GM23338 (cell line): ENCODE results near the gene POLR2L. TPM values are rescaled to one million over a fixed set of nuclear protein-coding genes. Genes with fewer than 3 reads are reported as not detected.

Experiments used
- ATAC-seq: fragments of 200-7000 bp; cut with Tn5 transposase; 3 replicates; pipeline ENCODE4 v1.9.1; 2020
- DNase-seq: peaks from one replicate; pipeline ENCODE4 v3.0.0-alpha.2; 2015; ENCODE audit warnings: low spot score
- H2AFZ ChIP-seq: fragments of 200-600 bp; sonication (generic); 2 replicates; pipeline ENCODE4 v1.8.0; 2016; ENCODE audit warnings: antibody characterized with exemption, mild to moderate bottlenecking, moderate library complexity
- H3F3A ChIP-seq: fragments of 200-600 bp; sonication (generic); replicated peaks from 2 replicates; pipeline ENCODE4 v1.8.0; 2017; ENCODE audit warnings: antibody characterized with exemption, mixed run types, low read depth
- H3K27ac ChIP-seq: fragments of 200-600 bp; sonication (generic); 2 replicates; pipeline ENCODE4 v1.6.1; 2016; ENCODE audit warnings: low read depth
- H3K27me3 ChIP-seq: fragments of 200-600 bp; sonication (generic); 2 replicates; pipeline ENCODE4 v1.8.0; 2016; ENCODE audit warnings: mild to moderate bottlenecking, mixed run types, moderate library complexity; ENCODE audit not compliant: insufficient read depth
- H3K36me3 ChIP-seq: fragments of 200-600 bp; sonication (generic); 2 replicates; pipeline ENCODE4 v1.8.0; 2016; ENCODE audit warnings: mild to moderate bottlenecking; ENCODE audit not compliant: insufficient read depth
- H3K4me1 ChIP-seq: fragments of 200-600 bp; sonication (generic); 2 replicates; pipeline ENCODE4 v1.8.0; 2016; ENCODE audit warnings: mild to moderate bottlenecking, moderate library complexity; ENCODE audit not compliant: insufficient read depth
- H3K4me2 ChIP-seq: fragments of 200-600 bp; sonication (generic); 2 replicates; pipeline ENCODE4 v1.7.1; 2017; ENCODE audit warnings: mixed run types
- H3K4me3 ChIP-seq: fragments of 200-600 bp; sonication (generic); 2 replicates; pipeline ENCODE4 v1.6.1; 2016; ENCODE audit warnings: mixed run types
- H3K79me2 ChIP-seq: fragments of 200-600 bp; sonication (generic); replicated peaks from 2 replicates; pipeline ENCODE4 v1.8.0; 2017; ENCODE audit warnings: mild to moderate bottlenecking; ENCODE audit not compliant: insufficient read depth
- H3K9me2 ChIP-seq: fragments of 200-600 bp; sonication (generic); 2 replicates; pipeline ENCODE4 v1.8.0; 2017; ENCODE audit not compliant: insufficient read depth
- H4K20me1 ChIP-seq: fragments of 200-600 bp; sonication (generic); replicated peaks from 2 replicates; pipeline ENCODE4 v1.8.0; 2017; ENCODE audit warnings: mild to moderate bottlenecking; ENCODE audit not compliant: insufficient read depth
- H3K27ac Mint-ChIP-seq: 2 replicates; pipeline ENCODE4 v1.8.0; 2020; ENCODE audit warnings: inconsistent platforms, mild to moderate bottlenecking, moderate library complexity, mixed read lengths
- H3K27me3 Mint-ChIP-seq: 3 replicates; pipeline ENCODE4 v1.8.0; 2022; ENCODE audit warnings: low read depth, mild to moderate bottlenecking, moderate library complexity, mixed read lengths, inconsistent platforms; ENCODE audit not compliant: insufficient read depth, poor library complexity
- H3K36me3 Mint-ChIP-seq: 3 replicates; pipeline ENCODE4 v1.8.0; 2021; ENCODE audit warnings: low read depth, mild to moderate bottlenecking, inconsistent platforms, moderate library complexity, mixed read lengths
- H3K4me1 Mint-ChIP-seq: 3 replicates; pipeline ENCODE4 v1.8.0; 2020; ENCODE audit warnings: mild to moderate bottlenecking, inconsistent platforms, mixed read lengths
- H3K4me3 Mint-ChIP-seq: 3 replicates; pipeline ENCODE4 v1.8.0; 2021; ENCODE audit warnings: moderate library complexity, mild to moderate bottlenecking, inconsistent platforms, mixed read lengths
- H3K9me3 Mint-ChIP-seq: 3 replicates; pipeline ENCODE4 v1.8.0; 2020; ENCODE audit warnings: moderate library complexity, mild to moderate bottlenecking, inconsistent platforms, mixed read lengths
- CREB1 ChIP-seq: fragments of 250-450 bp; sonication (Bioruptor Pico); IDR thresholded peaks from 2 replicates; pipeline ENCODE4 v1.5.0; 2020; ENCODE audit warnings: low read depth, mild to moderate bottlenecking, moderate library complexity
- EZH2 ChIP-seq: fragments of 200-600 bp; sonication (generic); IDR thresholded peaks from one replicate; pipeline ENCODE4 v1.8.0; 2017; ENCODE audit warnings: antibody characterized with exemption, mild to moderate bottlenecking, low read depth; ENCODE audit not compliant: unreplicated experiment
- EZH2phosphoT487 ChIP-seq: fragments of 200-600 bp; sonication (generic); IDR thresholded peaks from one replicate; pipeline ENCODE4 v1.8.1; 2018; ENCODE audit warnings: antibody characterized with exemption; ENCODE audit not compliant: unreplicated experiment
- JUNB ChIP-seq: IDR thresholded peaks from one replicate; pipeline ENCODE4 v1.6.1; 2016; ENCODE audit warnings: antibody characterized with exemption; ENCODE audit not compliant: unreplicated experiment
- NANOG ChIP-seq: IDR thresholded peaks from 2 replicates; pipeline ENCODE4 v1.6.1; 2016; ENCODE audit warnings: antibody characterized with exemption, borderline replicate concordance
- POLR2AphosphoS5 ChIP-seq: IDR thresholded peaks from 2 replicates; pipeline ENCODE4 v1.6.1; 2016; ENCODE audit warnings: antibody characterized with exemption, low read depth
- STAT1 ChIP-seq: IDR thresholded peaks from one replicate; pipeline ENCODE4 v1.6.1; 2016; ENCODE audit warnings: antibody characterized with exemption; ENCODE audit not compliant: unreplicated experiment
- ZNF114 ChIP-seq: fragments of 250-450 bp; sonication (Bioruptor Pico); IDR thresholded peaks from 2 replicates; pipeline ENCODE4 v1.5.0; 2020; ENCODE audit warnings: mild to moderate bottlenecking, moderate library complexity
- ZNF331 ChIP-seq: fragments of 250-450 bp; sonication (Bioruptor Pico); IDR thresholded peaks from 2 replicates; pipeline ENCODE4 v1.5.0; 2020; ENCODE audit warnings: low read depth, mild to moderate bottlenecking, moderate library complexity
- polyA plus RNA-seq: library from polyadenylated mRNA; unstranded; fragments of >200 nt; fragmentation: Nextera tagmentation; extraction: Ambion mirVana; gene quantifications from 2 replicates; pipeline ENCODE4 v1.2.1, GENCODE V29; 2016
- total RNA-seq: library from RNA; depleted of rRNA; stranded (reverse); fragments of >200 nt; shearing (Covaris generic); gene quantifications from 2 replicates; pipeline ENCODE4 v1.2.3, GENCODE V29; 2014
- TF ChIP-seq, protein P1 (sequence below): IDR thresholded peaks from 2 replicates; pipeline ENCODE4 v1.6.1; 2016; ENCODE audit warnings: antibody characterized with exemption
- TF ChIP-seq, protein P2 (sequence below): IDR thresholded peaks from one replicate; pipeline ENCODE4 v1.6.1; 2018; ENCODE audit warnings: antibody characterized with exemption; ENCODE audit not compliant: unreplicated experiment
- TF ChIP-seq, protein P3 (sequence below): fragments of 250-450 bp; sonication (Bioruptor Pico); IDR thresholded peaks from 2 replicates; pipeline ENCODE4 v1.5.0; 2020; ENCODE audit warnings: mild to moderate bottlenecking, moderate library complexity
- TF ChIP-seq, protein P4 (sequence below), 2 experiments: fragments of 200-600 bp in 1 of 2; sonication (generic) in 1 of 2; conservative IDR thresholded peaks; 2 replicates each; pipeline versions ENCODE4 v1.5.1 to v1.6.1; 2016 to 2017; ENCODE audit warnings: antibody characterized with exemption in 2 of 2, low read depth in 2 of 2, mild to moderate bottlenecking in 2 of 2, moderate library complexity in 1 of 2

POLR2L gene
- total and polyA plus RNA-seq, 2 experiments from 2014 or later: 32.2 to 369 TPM

DNA sequence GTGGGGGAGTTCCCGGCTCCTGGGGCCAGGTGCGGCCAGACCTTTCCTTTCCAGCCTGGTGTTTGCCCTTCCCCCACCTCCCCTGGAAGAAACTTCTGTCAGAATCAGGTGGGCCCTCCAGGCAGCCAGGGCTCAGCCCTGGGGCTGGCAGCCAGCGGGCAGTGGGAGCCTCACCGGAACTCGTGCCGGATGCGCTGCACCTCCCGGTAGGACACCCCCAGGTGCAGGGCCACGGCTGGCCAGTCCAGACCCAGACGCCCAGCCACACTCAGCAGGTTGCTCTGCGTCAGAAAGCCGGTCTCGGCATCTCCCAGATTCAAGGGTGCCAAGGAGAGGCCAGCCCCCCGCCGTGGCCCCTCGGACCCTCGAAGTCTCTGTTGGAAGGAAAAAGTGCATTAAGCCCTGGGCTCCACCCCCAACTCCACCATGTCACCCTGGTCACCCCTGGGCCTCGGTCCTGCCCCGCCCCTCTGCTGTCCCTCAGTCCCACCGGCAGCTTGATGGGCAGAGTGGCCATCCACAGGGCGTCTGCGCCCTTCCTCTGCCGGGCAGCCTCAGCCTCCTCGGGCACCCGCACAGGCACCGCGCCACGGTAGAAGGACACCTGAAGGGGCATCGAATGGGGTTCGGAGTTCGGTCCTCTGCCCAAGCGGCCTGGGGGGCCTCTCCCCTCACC, 42.5 kb downstream of the POLR2L start:
- H3K4me3 ChIP-seq: no peak overlapping the region
- no peaks in the 10 kb centered on the region; the same call in 1 of the 2 replicates for H3K79me2 ChIP-seq
- H3K27ac Mint-ChIP-seq: no peak overlapping the region
- no peak overlapping the region for H2AFZ ChIP-seq
- no peaks in the 10 kb centered on the region for H3K9me2 ChIP-seq
- H3K4me2 ChIP-seq: no peak overlapping the region
- peaks cover 11% of the 10 kb centered on the region for H3K27me3 Mint-ChIP-seq
- DNase-seq: no peak
- no peaks in the 10 kb centered on the region for H3K27me3 ChIP-seq
- TF ChIP-seq, protein P1, sequence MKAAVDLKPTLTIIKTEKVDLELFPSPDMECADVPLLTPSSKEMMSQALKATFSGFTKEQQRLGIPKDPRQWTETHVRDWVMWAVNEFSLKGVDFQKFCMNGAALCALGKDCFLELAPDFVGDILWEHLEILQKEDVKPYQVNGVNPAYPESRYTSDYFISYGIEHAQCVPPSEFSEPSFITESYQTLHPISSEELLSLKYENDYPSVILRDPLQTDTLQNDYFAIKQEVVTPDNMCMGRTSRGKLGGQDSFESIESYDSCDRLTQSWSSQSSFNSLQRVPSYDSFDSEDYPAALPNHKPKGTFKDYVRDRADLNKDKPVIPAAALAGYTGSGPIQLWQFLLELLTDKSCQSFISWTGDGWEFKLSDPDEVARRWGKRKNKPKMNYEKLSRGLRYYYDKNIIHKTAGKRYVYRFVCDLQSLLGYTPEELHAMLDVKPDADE: no peak
- no peak for TF ChIP-seq JUNB
- no peak for TF ChIP-seq POLR2AphosphoS5
- TF ChIP-seq ZNF331 (CRISPR knock-in tag): no peak
- TF ChIP-seq, protein P2, sequence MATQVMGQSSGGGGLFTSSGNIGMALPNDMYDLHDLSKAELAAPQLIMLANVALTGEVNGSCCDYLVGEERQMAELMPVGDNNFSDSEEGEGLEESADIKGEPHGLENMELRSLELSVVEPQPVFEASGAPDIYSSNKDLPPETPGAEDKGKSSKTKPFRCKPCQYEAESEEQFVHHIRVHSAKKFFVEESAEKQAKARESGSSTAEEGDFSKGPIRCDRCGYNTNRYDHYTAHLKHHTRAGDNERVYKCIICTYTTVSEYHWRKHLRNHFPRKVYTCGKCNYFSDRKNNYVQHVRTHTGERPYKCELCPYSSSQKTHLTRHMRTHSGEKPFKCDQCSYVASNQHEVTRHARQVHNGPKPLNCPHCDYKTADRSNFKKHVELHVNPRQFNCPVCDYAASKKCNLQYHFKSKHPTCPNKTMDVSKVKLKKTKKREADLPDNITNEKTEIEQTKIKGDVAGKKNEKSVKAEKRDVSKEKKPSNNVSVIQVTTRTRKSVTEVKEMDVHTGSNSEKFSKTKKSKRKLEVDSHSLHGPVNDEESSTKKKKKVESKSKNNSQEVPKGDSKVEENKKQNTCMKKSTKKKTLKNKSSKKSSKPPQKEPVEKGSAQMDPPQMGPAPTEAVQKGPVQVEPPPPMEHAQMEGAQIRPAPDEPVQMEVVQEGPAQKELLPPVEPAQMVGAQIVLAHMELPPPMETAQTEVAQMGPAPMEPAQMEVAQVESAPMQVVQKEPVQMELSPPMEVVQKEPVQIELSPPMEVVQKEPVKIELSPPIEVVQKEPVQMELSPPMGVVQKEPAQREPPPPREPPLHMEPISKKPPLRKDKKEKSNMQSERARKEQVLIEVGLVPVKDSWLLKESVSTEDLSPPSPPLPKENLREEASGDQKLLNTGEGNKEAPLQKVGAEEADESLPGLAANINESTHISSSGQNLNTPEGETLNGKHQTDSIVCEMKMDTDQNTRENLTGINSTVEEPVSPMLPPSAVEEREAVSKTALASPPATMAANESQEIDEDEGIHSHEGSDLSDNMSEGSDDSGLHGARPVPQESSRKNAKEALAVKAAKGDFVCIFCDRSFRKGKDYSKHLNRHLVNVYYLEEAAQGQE: no peak
- TF ChIP-seq STAT1: no peak
- TF ChIP-seq CREB1 (CRISPR knock-in tag): no peak
- TF ChIP-seq, protein P3, sequence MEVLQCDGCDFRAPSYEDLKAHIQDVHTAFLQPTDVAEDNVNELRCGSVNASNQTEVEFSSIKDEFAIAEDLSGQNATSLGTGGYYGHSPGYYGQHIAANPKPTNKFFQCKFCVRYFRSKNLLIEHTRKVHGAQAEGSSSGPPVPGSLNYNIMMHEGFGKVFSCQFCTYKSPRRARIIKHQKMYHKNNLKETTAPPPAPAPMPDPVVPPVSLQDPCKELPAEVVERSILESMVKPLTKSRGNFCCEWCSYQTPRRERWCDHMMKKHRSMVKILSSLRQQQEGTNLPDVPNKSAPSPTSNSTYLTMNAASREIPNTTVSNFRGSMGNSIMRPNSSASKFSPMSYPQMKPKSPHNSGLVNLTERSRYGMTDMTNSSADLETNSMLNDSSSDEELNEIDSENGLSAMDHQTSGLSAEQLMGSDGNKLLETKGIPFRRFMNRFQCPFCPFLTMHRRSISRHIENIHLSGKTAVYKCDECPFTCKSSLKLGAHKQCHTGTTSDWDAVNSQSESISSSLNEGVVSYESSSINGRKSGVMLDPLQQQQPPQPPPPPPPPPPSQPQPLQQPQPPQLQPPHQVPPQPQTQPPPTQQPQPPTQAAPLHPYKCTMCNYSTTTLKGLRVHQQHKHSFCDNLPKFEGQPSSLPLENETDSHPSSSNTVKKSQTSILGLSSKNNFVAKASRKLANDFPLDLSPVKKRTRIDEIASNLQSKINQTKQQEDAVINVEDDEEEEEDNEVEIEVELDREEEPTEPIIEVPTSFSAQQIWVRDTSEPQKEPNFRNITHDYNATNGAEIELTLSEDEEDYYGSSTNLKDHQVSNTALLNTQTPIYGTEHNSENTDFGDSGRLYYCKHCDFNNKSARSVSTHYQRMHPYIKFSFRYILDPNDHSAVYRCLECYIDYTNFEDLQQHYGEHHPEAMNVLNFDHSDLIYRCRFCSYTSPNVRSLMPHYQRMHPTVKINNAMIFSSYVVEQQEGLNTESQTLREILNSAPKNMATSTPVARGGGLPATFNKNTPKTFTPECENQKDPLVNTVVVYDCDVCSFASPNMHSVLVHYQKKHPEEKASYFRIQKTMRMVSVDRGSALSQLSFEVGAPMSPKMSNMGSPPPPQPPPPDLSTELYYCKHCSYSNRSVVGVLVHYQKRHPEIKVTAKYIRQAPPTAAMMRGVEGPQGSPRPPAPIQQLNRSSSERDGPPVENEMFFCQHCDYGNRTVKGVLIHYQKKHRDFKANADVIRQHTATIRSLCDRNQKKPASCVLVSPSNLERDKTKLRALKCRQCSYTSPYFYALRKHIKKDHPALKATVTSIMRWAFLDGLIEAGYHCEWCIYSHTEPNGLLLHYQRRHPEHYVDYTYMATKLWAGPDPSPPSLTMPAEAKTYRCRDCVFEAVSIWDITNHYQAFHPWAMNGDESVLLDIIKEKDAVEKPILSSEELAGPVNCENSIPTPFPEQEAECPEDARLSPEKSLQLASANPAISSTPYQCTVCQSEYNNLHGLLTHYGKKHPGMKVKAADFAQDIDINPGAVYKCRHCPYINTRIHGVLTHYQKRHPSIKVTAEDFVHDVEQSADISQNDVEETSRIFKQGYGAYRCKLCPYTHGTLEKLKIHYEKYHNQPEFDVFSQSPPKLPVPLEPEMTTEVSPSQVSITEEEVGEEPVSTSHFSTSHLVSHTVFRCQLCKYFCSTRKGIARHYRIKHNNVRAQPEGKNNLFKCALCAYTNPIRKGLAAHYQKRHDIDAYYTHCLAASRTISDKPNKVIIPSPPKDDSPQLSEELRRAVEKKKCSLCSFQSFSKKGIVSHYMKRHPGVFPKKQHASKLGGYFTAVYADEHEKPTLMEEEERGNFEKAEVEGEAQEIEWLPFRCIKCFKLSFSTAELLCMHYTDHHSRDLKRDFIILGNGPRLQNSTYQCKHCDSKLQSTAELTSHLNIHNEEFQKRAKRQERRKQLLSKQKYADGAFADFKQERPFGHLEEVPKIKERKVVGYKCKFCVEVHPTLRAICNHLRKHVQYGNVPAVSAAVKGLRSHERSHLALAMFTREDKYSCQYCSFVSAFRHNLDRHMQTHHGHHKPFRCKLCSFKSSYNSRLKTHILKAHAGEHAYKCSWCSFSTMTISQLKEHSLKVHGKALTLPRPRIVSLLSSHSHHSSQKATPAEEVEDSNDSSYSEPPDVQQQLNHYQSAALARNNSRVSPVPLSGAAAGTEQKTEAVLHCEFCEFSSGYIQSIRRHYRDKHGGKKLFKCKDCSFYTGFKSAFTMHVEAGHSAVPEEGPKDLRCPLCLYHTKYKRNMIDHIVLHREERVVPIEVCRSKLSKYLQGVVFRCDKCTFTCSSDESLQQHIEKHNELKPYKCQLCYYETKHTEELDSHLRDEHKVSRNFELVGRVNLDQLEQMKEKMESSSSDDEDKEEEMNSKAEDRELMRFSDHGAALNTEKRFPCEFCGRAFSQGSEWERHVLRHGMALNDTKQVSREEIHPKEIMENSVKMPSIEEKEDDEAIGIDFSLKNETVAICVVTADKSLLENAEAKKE (CRISPR knock-in tag): no peak
- no peak for TF ChIP-seq NANOG
- TF ChIP-seq EZH2phosphoT487: no peak
- TF ChIP-seq ZNF114: no peak
- TF ChIP-seq, protein P4, sequence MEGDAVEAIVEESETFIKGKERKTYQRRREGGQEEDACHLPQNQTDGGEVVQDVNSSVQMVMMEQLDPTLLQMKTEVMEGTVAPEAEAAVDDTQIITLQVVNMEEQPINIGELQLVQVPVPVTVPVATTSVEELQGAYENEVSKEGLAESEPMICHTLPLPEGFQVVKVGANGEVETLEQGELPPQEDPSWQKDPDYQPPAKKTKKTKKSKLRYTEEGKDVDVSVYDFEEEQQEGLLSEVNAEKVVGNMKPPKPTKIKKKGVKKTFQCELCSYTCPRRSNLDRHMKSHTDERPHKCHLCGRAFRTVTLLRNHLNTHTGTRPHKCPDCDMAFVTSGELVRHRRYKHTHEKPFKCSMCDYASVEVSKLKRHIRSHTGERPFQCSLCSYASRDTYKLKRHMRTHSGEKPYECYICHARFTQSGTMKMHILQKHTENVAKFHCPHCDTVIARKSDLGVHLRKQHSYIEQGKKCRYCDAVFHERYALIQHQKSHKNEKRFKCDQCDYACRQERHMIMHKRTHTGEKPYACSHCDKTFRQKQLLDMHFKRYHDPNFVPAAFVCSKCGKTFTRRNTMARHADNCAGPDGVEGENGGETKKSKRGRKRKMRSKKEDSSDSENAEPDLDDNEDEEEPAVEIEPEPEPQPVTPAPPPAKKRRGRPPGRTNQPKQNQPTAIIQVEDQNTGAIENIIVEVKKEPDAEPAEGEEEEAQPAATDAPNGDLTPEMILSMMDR (conservative IDR thresholded peaks at IDR 0.05; ENCODE audit: low read depth in 2 of 2): no peak
- TF ChIP-seq EZH2: no peak
- no peak overlapping the region for H3K4me3 Mint-ChIP-seq
- H4K20me1 ChIP-seq: no peaks in the 10 kb centered on the region
- peaks cover 2% of the 10 kb centered on the region; the same call in 1 of the 3 replicates for H3K36me3 Mint-ChIP-seq
- H3K27ac ChIP-seq: no peak overlapping the region
- H3K36me3 ChIP-seq: no peaks in the 10 kb centered on the region
- H3K9me3 Mint-ChIP-seq: no peaks in the 10 kb centered on the region
- no peak for ATAC-seq
- H3F3A ChIP-seq: peaks cover 14% of the 10 kb centered on the region; the same call in 1 of the 2 replicates
- peaks cover 15% of the 10 kb centered on the region; the same call in 1 of the 2 replicates for H3K4me1 ChIP-seq
- H3K4me1 Mint-ChIP-seq: peaks cover 14% of the 10 kb centered on the region; the same call in 2 of the 3 replicates
